HG03558 (cell line): Measurements from ENCODE around the gene PAN2.

Experiments
- ATAC-seq: cut with Tn5 transposase; IDR thresholded peaks from one replicate; pipeline ENCODE4 v1.9.1; 2021; ENCODE audit warnings: moderate number of reproducible peaks; ENCODE audit not compliant: unreplicated experiment; ENCODE audit errors: extremely low read depth

Gene PAN2, protein sequence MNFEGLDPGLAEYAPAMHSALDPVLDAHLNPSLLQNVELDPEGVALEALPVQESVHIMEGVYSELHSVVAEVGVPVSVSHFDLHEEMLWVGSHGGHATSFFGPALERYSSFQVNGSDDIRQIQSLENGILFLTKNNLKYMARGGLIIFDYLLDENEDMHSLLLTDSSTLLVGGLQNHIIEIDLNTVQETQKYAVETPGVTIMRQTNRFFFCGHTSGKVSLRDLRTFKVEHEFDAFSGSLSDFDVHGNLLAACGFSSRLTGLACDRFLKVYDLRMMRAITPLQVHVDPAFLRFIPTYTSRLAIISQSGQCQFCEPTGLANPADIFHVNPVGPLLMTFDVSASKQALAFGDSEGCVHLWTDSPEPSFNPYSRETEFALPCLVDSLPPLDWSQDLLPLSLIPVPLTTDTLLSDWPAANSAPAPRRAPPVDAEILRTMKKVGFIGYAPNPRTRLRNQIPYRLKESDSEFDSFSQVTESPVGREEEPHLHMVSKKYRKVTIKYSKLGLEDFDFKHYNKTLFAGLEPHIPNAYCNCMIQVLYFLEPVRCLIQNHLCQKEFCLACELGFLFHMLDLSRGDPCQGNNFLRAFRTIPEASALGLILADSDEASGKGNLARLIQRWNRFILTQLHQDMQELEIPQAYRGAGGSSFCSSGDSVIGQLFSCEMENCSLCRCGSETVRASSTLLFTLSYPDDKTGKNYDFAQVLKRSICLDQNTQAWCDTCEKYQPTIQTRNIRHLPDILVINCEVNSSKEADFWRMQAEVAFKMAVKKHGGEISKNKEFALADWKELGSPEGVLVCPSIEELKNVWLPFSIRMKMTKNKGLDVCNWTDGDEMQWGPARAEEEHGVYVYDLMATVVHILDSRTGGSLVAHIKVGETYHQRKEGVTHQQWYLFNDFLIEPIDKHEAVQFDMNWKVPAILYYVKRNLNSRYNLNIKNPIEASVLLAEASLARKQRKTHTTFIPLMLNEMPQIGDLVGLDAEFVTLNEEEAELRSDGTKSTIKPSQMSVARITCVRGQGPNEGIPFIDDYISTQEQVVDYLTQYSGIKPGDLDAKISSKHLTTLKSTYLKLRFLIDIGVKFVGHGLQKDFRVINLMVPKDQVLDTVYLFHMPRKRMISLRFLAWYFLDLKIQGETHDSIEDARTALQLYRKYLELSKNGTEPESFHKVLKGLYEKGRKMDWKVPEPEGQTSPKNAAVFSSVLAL

DNA sequence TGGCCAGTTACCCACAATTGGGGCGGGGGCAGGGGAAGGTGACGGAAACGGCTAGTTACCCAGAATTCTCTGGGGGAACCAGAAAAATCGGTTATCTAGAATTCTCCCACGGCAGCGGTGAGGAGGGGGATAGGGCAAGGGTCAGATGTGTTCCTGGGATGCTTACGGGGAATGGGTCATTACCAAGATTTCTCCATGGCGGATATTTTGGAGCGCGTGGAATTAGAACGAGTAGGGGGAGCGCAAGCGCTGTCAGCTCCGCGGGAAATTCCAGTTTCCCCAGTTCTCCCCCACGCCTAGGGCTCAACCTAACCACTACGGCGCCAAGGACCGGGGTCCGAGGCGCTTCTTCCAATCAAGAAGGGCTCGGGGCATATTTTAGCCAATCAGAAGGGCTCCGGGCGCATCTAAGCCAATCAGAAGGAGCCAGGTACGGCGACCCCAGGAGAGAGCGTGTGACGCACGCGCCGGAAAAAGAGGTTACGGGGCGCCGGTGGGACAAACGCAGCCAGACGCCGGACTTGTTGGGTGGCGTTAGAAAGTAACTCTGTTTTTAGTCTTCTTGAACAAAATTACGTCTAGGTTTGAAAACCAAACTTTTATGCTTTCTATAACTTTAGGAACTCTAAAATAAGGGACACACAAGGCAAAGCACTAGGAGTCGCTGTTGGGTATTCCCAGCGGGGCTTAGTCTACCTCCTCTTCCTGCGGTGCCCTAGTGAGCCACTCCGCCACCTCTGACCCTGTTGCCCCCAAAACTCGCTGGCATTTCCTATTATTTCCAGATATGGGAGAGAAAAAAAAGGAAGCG, at the start of gene PAN2:
TSS of gene PAN2 (minus strand) at position 322 of the 811 bp plus-strand sequence. CDS start 906 bp downstream, outside the sequence.
- peak; percentile 65 for ATAC-seq

- no peak for ATAC-seq
Measured at GRCh38 chr12:56382611-56383010, 48.8 kb upstream of the PAN2 start.

DNA sequence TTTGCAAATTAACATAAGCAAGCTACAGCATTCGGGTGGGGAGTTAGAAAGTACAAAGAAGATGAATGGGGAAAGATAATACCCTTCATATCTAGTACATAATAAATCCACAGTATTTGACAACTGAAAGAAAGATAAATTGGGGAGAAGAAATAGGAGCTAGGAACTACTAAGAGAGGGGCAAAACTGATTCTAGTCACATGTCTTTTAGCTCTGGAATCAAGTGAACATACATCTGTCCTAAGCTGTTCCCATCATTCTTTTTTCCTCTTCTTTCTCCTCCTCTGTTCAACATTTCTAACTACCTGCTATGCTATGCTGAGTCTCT, 44.2 kb upstream of the PAN2 start:
- no peak for ATAC-seq

- ATAC-seq, result no peak
Measured at GRCh38 chr12:56377310-56377988, 43.6 kb upstream of the PAN2 start.

DNA sequence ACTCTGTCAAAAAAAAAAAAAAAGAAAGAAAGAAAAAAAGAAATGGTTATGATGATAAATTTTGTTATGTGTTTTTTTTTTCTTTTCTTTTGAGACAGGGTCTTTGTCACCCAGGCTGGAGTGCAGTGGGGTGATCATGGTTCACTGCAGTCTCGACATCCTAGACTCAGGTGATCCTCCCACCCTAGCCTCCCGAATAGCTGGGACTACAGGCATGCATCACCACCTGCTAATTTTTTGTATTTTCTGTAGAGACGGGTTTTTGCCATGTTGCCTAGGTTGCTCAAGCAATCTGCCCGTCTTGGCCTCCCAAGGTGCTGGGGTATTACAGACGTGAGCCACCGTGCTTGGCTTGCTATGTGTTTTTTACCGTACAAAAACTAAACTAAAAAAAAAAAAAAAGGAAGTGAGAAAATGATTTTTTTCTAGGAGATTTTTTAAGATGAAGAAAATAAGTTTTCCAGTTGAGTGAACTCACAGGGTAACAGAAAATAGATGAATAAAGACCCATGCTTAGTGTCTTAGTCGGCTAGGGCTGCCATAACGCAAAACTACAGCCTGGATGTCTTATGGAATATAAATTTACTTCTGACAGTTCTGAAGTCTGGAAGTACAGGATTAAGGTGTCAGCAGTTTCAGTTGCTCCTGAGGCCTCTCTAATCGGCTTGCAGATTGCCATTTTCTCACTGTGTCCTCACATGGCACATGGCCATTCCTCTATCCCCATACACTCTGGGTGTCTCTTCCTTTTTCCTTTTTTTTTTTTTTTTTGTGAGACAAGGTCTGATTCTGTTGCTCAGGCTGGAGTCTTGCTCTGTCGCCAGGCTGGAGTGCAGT, 42.0 kb upstream of the PAN2 start:
- no peak for ATAC-seq

DNA sequence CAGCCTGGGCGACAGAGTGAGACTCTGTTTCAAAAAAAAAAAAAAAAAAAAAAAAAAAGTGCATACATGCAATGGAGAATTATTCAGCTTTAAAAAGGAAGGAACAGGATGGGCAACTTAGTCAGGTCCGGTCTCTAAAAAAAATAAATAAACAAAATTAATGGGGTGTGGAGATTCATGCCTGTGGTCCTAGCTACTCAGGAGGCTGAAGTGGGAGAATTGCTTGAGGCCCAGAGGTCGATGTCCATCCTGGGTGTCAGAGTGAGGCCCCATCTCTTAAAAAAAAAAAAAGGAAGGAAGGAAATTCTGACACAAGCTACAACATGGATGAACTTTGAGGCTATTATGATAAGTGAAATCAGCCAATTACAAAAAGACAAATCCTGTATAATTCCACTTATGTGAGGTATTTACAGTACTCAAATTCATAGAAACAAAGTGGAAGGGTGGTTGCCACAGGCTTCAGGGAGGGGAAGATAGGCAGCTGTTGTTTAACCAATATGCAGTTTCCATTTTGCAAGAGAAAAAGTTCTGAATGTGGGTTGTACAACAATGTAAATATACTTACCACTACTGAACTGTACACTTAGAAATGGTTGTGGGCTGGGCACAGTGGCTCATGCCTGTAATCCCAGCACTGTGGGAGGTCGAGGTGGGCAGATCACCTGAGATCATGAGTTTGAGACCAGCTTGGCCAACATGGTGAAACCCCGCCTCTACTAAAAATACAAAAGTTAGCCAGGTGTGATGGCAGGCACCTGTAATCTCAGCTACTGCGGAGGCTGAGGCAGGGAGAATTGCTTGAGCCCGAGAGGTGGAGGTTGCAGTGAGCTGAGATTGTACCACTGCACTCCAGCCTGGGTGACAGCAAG, 41.2 kb upstream of the PAN2 start:
- ATAC-seq, result no peak

- no peak for ATAC-seq
Measured at GRCh38 chr12:56373515-56373914, 39.7 kb upstream of the PAN2 start.

GRCh38 chr12:56366948-56367347, 33.1 kb upstream of the PAN2 start:
- ATAC-seq, result no peak

DNA sequence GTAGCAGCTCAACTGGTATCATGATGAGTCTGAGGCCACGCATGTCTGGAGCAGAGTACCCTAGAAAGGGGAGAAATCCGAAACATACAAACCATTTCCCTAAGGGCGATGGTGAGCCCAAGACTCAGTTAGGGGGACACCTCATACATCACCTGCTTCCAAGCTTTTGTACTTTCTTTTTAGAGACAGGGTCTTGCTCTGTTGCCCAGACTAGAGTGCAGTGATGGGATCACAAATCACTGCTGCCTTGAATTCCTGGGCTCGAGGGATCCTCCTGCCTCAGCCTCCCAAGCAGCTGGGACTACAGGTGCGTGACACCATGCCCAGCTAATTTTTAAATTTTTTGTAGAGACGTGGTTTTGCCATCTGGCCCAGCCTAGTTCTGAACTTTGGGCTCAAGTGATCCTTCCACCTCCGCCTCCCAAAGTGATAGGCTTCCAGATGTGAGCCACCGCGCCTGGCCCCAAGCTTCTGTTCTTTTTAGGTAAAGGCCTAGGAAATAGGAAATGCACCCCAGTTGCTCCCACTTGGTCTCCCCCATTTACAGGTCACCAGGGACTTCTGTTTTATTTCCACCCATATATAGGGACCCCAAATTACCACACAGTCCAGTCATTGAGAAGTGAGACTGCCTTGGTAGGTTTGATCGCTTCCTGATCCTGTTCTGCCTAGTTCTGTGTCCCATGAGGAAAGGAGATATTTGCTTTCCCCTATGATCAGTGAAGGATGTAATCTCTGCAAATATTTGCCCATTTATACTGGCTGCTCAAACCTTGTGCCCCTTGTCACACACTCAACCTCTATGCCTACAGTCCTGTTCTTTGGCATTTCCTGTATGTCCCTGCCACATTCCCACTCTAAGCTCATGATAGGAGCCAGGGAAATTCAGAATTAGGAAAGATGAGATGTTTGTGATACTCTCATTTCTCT, 28.6 kb upstream of the PAN2 start, which contains the start of gene APOF:
TSS of gene APOF (minus strand) at position 728 of the 930 bp plus-strand sequence. CDS start at position 616, 112 bp downstream.
- ATAC-seq, result no peak

- ATAC-seq, result no peak
Measured at GRCh38 chr12:56361487-56362129, 27.8 kb upstream of the PAN2 start.

DNA sequence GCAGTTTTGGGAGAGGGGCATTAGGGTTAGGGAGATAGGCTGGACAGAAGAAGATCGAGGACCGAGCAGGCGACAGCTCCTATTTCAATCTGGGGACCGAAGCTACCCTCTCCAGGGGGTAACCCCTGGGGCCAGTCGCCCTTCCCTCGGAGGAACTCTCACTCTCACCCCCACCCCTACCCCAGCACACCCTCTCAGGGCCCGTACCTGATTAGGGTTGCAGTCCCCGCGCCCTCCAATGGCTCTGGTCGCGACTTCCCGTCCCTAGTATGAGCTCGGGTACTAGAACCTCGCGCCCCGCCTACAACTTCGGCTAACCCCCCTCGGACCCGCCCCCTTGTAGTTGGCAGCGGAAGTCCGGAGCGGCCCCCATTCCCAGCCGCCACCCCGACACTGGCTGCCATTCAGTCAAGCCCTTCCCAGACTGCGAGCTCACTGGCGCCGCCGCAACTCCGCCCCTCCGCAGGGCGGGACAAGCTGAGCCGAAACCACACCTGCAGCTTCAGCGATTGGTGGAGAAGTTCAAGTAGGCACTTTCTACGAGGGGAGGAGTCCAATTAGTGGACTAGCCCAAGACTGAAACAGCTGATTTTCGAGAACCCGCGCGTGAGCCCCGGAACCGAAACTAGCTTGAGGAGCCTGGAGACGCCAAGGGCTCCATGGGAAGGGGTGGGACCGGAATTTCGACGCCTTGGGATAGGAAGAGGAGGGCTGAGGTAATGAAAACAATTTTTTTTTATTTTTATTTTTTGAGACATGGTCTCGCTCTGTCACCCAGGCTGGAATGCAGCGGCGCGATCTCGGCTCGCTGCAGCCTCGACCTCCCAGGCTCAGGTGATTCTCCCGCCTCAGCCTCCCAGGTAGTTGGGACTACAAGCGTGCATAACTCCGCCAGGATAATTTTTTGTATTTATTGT, 26.3 kb upstream of the PAN2 start, which contains the start of gene STAT2:
TSS of gene STAT2 (minus strand) at position 257 of the 917 bp plus-strand sequence. CDS start 3,536 bp downstream, outside the sequence.
- peak; percentile 90 for ATAC-seq

DNA sequence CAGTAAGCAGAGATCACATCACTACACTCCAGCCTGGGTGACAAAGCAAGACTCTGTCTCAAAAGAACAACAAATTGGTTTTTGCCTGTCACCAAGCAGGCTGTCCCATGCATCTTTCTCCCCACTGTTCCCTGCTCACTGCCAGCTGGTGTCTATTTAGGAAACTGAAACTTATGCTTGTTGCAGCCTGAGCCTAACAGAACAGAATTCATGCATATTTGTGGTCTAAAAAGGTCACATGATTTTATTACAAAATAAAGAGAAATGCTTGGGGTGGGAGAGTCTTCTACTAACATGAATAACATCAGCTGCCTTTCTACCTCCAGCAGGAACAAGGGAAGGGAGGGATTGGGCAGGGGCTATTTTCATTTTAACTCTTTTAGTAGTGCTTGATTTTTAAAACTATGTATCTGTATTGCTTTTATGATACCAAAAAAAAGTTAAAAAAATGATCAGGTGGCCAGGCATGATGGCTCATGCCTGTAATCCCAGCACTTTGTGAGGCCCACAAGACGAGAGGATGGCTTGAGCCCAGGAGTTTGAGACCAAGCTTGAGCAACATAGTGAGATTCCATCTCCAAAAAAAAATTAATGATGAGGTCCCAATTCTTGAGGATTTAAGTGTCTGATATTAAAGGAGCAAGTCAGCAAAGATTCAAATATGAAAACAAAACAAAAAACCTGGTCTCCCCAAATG, 25.2 kb upstream of the PAN2 start:
- no peak for ATAC-seq

DNA sequence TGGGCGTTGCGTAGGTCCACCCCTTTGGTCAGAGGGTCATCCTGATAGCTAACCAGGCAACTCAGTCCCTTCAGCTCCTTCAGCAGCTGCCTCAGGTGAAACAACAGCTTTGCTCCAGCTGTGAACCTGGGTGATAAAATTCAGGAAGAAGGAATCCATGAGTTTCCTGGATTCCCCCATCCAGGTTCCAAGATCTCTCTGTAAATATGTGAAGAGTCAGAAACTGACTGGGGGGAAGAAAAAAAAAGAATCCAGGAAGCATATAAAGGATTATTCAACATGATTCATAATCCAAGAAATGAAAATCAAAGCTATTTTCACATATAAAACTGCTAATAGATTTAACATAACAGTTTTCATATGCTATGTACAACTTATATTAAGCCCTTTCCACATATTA, 17.5 kb upstream of the PAN2 start:
- ATAC-seq, result no peak

GRCh38 chr12:56350662-56351061, 16.9 kb upstream of the PAN2 start:
- no peak for ATAC-seq
